Measurements from ENCODE around the gene SPACA9.
A peak's percentile ranks its signal among the peaks of the same experiment; 100 is the strongest.

The SPACA9 gene

DNA sequence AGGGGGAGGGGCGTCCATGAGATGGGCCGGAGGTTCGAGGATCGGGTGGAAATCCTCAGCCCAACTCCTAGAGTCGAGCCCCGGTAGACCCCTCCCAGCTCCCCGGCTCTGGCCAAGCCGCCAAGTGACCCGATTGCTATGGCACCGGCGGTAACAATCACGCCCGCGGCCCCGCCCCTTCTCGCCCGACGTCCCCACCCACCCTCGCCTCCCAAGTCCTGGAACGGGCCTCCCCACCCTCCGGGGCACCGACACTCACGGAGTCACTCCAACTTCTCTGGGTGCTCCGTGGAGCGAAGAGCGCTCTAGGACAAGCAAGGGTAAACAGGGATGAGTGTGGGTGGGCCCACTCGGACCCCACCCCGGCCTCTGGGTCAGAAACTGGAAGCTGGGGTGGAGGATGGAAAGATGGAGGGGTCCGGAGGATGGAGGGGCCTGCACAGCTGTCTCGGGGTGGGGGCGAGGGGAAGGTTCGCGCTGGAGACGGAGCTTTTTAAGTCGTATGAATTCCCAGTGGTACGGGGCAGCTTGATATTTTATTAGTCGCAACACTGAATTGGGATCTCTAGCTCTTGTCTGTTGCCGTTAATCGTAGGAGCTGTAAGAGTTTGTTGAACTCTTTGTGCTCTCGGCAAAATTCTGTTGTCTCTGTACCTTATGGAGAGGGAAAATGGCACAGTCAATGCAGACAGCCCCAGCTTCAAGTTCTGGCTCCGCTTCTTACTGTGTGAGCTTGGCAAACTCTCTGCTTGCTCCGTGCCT lies at the start of gene SPACA9:
TSS of gene SPACA9 (plus strand) at position 204 of the 762 bp plus-strand sequence. CDS start 5,050 bp downstream, outside the sequence.
- DNase-seq: peak; percentile 36

DNA sequence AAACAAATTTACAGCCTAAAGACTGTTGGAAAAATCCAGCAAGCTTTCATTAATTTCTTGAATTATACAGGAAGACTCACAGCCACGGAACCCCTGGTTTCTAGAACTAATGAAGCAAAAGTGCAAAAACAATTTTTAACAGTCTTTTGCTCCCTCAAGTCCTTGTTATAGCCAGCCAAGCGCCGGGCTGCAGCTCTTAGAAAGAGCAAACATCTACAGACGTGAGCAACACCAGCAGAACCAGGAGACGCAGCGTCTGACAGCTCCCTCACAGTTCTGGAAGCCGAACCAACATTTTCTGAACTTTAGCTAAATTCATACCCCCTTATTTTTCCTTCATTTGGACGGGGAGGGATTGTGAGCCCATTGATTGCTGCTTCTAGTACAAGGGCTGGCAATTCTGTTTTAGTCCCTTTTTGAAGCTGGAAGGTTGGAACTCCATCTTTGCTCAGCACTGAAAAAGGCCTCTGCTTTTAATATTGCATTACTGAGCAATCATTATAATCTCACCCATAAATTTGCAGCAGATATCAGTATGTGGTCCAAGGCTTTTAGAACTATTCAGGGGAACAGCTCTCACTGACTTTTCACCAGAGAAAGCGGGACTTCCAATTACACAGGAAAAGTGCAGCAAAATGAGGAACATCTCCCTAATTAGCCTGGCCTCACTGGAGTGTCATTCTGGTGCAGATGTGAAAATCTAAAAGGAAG lies 46.4 kb upstream of the SPACA9 start:
- no peak for DNase-seq

DNA sequence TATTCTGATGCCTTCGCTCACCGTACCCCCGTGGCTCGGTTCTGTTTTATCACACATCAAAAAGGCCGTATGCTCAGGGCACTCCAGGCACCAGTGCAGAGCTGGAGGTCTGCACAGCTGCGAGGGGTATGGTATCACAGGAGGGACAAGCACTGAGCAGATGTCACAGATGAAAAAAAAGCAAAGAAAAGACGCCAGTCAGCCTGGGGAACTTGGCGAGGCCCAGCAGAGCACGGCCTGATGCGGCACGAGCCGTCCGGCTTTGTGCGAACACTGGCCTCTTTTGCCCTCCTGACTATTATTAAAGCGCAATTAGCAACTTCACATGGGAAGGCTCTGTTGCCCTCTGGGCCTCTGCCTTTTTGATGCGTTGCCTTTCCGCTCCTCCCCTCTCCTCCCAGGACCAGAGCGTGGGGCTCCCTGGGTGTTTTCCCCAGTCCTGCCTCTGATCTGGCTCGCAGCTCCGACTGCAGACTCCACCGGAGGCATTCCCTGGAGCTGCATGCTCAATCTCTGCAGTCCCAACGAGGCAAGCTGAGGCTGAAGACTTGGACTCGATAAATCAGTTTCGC lies 45.1 kb upstream of the SPACA9 start:
- peak; percentile 18 for DNase-seq

DNA sequence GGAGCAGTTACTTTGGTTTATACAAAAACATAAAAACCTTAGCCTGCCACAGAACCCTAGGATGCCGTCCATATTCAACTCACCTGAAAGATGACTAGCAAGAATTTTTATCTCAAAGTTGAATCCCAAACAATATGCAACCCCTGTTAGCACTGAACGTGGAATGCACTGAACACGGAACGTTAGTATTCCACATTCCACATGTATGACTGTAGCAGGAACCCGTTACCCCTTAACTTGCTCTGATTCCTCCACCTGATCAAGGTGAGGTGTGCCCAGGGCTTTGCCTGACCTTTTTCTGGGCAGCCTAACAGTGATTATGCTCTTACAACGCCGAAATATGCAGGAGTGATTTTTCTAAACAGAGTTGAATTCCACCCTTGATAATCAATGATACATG lies 44.4 kb upstream of the SPACA9 start:
- no peak for DNase-seq

DNA sequence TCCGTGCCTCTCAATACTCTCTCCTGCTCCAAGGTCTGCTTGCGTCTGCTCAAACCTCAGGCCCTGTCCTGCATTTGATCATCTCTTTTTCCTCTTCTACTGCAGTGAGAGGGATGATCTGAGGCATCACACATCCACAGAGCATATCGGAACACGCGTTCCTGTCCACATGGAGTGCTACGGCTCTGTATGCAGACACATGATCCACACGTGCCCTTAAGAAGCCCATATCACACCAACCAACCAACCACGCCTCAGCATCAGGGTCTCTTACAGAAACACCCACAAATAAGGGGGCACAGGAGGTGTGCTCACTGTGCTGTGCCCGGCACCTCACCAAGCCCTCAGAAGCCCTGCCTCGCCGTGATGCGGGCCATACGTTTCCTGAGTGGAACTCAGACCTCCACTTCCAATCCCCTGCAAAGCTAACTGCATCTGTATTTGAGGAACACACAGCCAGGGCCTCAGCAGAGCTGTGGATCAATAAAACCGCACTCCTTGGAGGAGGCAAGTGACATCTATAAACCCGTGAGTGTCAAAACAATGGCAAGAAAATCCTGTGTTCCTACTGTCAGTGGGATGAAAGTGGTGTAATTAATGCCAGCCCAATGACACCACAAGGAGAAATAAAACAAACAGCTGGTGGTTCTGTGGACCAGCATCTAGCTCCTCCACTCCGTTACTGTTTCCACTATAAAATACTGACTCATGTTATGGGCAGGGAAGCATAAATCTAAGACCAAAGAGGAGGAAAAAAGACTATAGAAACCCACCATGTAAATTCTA lies 41.0 kb upstream of the SPACA9 start:
- no peak for DNase-seq

DNA sequence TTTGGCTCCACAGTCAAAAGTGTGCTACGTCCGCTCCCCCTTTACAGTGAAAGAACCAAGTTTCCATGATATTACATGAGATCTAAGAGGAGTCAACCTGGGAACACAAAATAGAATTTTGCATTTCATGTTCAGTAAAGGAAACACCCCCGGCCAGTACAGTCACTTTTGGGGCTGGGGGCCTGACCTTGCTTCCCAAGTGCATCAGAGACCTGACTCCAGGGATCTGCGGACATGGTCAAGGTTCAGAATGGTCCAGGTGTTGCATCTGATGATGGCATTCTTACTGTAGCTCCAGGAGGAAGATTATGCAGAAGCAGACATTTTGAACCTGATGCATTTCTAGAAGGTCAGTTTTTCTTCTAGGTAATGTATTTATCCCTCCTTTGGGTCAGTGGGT lies 40.4 kb upstream of the SPACA9 start:
- no peak for DNase-seq

DNA sequence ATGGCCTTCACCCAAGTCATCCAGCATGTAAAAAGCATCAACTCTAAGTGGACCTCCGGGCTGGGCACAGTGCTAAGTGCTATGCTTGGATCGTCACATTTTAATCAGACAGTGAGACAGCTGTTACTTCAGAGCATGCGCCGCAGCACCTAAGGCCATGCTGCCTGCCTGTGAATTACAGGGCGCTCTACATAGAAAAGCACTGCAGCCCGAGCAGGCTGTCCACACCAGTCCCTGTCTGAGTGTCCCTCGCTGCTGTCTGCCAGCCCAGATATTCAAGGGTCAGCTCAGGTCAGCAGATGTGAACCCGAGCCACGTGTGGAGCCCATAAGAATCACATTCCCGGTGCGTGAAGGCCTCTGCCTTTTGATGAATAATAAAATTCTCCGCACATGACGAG lies 37.7 kb upstream of the SPACA9 start:
- no peak for DNase-seq

DNA sequence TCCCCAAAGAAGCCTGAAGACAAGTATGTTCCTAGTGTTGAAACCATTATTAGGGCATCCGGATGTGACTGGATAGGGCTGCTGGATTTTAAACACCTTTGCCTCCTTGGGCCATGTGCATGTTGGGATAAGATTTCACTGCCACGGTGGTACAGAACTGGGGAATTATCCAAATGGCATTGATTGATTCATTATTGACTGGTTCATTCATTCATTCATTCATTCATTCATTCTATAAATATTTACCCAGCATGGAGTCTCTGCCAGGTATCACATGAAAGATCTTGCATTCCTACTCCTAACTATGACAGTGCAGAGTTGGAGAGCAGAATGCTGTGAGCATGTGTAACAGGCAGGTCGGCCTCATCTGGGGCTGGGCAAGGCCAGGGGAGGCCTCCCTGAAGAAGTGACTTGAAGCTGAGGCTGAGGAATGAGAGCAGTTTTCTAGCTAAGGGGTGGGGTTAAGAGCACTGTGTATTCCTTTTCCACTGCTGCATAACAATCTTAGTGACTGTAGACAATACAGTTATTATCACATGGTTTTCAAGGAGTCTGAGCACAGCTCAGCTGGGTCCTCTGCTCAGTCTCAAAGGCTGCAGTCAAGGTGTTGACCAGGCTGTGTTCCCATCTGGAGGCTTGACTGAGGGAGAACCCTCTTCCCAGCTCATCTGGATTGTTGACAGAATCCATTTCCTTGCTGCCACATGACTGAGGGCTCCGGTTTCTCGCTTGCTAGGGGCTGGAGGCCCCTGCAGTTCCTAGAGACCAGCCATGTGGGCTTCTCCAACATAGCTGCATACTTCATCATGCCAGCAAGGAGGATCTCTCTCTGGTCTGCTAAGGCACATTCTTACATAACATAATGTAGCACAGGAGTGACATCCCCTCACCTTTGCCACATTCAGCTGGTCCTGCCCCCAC lies 36.3 kb upstream of the SPACA9 start:
- DNase-seq: no peak

DNA sequence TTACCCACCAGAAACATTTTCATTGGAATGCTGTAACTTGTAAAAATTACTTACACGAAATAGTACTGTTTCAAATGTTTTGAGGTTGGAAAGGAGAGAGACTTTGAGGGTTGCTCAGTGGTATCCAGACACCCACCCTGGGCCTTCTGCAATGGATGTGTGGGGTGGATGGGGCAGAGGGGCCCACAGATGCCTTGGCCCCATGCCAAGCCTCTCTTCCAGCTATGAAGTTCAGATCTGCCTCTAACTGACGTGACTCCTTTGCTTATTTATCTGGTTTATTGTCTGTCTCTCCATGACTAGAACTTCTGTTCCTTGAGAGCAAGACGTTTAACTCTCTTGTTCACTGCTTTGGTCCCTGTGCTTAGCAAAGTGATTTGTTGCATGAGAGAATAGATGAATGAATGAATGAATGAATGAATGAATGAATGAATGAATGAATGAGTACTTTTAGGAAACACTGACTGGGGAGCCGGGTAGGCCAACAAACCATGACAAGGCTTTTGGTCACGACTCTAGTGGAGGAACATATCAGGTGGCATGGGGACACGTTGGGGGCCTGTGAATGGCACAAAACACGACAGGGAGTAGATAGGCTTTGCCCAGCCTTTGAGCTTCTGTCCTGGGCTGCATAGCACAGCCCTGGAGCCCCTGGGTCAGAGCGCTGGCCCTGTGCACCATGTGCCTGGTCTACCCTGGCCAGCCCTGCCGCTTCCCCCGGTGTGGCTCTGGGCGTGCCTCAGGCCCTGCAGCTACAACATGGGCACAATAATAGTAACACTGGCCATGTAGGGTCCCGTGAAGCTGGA lies 32.4 kb upstream of the SPACA9 start:
- no peak for DNase-seq

DNA sequence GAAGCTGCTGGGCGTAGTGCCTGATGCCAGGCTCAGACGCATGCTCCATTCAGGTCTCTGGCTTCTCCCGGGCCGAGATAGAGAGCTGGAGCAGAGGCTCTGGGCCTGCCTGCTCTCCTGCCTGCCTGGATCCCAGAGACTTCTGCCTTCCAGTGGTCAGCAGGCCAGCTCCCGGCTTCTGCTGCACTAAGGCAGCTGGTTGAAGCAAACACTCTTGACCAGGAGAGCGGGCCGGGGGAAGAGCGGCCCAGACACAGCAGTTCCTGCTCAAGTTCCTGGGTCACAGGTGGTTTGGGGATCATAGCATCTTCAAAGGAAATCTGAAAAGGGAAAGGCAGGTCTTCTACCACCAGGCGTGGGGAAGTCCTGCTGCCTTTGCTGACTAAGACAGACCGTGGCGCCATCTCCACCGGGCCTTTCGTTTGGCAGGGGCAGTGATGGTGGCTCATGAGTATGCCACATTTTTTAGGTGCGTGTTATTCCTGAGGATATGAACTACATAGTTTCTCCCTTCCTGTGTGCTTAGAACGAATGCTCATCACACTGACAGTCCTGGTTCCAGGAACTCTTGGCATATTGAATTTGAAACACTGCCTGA lies 31.7 kb upstream of the SPACA9 start:
- no peak for DNase-seq

DNA sequence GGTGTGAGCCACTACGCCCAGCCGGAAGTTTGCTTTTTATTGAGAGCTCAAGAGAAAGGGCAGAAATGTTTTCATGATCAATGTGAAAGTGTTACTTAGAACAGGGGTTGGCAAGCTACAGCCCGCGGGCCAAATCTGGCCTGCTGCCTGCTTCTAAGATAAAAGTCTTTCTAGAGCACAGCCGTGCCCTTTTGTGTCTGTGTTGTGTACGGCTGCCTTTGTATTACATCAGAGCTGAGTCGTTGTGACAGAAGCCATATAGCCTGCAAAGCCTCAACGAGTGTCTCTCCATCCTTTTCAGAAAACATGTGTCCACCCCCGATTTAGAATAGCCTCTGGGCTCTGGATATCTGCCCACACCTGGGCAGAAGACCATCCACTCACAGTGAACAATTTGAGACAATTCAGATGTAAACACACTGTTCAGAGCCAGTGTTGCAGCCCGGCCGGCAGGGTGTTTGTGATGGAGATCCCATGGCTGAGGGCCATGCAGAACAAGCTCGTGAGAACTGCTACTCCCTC lies 29.5 kb upstream of the SPACA9 start:
- peak; percentile 36 for DNase-seq

DNA sequence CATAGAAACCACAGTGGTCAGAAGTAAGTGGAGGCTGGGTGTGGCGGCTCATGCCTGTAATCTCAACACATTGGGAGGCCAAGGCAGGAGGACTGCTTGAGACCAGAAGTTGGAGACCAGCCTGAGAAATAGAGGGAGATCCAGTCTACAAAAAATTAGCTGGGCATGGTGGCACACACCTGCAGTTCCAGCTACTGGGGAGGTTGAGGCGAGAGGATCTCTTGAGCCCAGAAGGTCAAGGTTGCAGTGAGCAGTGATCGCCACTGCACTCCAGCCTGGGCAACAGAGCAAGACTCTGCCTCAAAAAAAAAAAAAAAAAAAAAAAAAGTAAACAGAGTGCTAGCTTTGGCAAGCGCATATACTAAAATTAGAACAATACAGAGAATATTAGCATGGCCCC lies 25.2 kb upstream of the SPACA9 start:
- no peak for DNase-seq

DNA sequence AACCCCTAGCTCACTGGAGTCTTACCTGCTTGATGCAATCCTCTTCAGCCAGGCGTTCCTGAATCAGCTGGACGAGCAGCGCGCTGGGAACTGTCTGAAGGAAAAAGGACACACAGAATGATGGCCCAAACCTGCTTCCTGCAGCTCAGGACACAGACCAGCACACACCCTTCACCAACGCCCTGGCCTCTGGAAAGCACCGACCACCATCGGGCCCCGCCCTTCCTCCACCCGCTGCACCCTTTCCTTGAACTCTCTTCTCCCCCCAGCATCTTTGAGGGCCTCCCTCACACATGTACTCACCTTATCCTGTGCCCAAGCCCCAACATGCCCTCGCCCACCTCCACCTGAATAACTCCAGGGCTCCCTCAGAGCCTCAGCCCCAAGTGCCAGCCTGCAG lies 23.9 kb upstream of the SPACA9 start:
- no peak for DNase-seq

DNA sequence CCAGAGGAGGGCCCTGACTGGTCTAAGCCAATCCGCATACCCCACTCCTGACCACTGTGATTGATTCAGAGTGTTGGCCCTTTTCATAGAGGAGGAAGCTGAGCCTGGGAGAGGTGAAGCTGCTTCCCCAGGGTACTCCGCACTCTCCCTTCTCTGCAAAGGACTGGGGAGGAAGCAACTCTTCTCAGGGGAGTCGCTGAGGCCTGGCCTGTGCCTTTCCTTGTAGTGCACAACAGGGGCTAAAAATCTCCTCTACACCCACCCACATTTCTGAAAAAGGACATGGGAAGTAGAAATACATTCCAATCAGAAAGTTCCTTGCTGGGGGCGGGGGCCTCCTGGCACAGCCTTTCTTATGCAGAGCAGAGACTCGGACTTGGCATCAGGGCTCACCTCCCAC lies 22.8 kb upstream of the SPACA9 start:
- no peak for DNase-seq

DNA sequence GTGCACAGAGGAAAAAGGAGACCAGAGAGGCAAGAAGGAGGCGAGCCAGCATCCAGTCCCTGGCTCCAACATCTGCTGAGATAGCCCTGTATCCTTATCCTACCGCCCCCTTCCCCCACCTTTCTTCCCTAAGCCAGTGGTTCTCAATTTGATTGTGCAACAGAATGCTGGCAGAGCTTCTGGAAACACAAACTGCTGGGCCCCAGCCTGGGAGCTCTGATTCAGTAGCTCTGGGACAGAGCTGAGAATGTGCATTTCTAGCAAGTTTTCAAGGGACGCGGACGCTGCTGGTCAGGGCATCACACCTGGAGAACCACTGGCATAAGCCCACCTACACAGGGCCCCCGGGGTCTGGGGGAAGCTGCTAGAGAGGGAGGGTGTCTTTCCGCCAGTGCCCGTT lies 21.7 kb upstream of the SPACA9 start:
- DNase-seq: no peak

DNA sequence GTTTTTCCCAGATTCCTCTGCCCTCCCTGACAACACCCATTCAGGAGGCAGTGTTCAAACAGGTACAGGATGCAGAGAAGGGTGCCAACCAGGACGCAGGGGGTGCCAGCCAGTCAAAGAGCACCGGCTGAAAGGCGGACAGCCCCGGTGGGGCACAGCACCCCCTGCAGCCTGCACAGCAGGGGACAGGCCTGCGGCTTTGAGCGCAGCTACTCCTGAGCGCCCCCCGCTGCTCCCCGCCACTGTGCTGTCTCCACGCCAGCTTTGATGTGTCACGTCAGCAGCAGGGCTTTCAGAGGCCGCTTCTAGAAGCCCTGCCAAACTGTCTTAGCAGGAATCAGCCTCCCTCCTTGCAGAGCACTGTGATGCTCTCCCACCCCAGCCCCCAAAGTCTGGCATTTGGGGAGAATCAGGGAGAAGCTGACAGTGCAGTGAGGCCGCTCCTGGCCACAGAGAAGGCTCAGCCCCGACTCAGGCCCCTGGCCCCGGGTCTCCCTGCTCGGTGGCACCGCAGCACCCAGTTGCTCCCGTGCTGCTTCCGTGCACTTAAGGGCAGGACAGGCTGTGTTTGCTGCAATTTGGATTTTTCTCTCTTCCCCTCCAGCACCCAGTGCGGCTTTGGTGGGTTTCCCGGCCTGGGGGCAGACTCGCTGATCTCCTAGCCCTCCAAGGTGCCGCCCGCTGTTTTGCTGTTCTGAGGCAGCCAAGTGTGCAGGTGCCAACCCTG lies 20.9 kb upstream of the SPACA9 start:
- no peak for DNase-seq

DNA sequence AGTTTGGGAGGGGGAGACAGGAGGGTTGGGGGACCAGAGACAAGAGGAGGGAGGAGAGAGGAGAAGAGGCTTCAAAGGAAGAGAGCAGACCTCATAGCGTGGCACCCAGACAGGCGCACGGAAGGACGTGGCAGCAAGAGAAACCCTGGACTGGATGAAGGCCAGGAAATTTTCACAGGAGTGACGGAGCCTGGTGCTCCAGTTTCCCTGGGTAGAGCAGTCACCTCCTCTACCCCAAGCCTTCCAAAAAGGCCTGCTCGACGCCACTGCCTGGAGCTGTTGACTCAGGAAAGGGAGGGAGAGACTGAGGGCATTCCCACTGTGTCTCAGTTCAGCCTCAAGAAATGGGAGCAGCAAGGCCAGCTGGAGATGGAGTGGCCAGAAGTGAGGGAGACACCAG lies 19.9 kb upstream of the SPACA9 start:
- no peak for DNase-seq

DNA sequence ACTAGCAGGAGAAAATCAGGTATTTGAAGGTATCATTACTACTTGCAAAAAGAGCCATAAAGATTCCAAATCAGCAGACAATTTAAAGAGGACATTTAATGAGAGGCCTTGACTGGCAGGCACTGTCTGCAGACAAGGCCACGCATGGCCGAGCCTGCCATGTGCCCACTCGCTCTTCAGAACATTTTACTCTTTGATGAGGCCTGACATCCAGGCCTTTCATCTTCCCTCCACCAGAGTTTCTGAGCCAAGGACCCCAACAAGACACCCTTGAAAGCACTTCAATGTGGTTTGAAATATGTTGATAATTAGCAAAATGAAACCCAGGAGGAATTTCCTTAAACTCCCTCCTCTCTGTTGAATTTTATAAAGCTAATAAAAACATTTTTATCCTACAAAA lies 17.0 kb upstream of the SPACA9 start:
- no peak for DNase-seq

DNA sequence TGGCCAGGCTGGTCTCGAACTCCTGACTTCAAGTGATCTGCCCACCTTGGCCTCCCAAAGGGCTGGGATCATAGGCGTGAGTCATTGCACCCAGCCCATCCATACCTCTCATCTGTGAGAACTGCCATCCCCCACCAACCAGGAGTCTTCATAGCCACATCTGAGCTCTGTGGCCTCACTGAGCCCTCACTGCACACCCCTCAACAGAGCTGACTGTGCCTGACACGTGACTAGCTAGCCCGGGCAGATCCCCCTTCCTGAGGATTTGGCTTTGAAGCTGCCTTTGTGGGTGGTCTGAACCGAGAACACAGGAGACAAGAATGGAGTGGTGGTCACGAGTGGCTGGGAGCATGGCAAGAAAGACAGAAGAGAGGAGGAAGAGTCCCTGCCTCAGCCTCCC lies 16.2 kb upstream of the SPACA9 start:
- DNase-seq: no peak

DNA sequence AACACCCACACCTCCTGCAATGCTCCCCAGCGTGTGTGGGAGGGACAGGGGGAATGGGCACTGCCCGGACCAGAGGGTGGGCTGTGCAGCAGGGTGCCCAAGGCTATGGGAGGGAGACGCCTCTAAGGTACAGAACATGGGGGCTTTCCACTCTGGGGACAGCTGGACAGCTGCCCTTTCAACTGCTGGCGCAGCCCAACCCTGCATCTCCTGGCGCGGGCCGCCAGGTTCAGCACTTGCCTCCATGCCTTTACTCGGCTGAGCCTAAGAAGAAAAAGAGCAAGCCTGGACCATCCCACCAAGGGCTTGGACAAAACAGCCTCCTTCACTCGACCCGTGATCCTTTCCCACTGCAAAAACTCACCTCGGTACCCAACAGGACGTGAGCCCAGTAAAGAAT lies 15.6 kb upstream of the SPACA9 start:
- DNase-seq: no peak

Data from activated CD4-positive, CD25-positive, alpha-beta regulatory T cell treated with anti-CD3 and anti-CD28 coated beads, Interleukin-2, amount 50 U/mL, for 72 hours (primary cell).